ENCODE data around the gene GUCY1A2.

GUCY1A2 gene

GRCh38 chr11:106644824-106645223 is 373.5 kb downstream of the GUCY1A2 start:
- no peak for DNase-seq (ENCODE audit: low read depth)

GRCh38 chr11:106642331-106642730 is 375.9 kb downstream of the GUCY1A2 start:
- DNase-seq (ENCODE audit: low read depth): no peak

GRCh38 chr11:106632283-106632682 is 386.0 kb downstream of the GUCY1A2 start:
- no peak for DNase-seq (ENCODE audit: low read depth)

GRCh38 chr11:106627694-106628093 is 390.6 kb downstream of the GUCY1A2 start:
- DNase-seq (ENCODE audit: low read depth): no peak

GRCh38 chr11:106625566-106625965 is 392.7 kb downstream of the GUCY1A2 start:
- DNase-seq (ENCODE audit: low read depth): no peak

- DNase-seq (ENCODE audit: low read depth): no peak
These were observed 393.9 kb downstream of the GUCY1A2 start for GRCh38 chr11:106624377-106624776.

Measured in stimulated activated CD8-positive, alpha-beta memory T cell treated with anti-CD3 and anti-CD28 coated beads, Interleukin-12 subunit alpha, Interleukin-12 subunit beta, amount 100 ng/mL, for 1 hour (primary cell).